MM.1S (cell line): ENCODE measurements around the gene CXXC5.

Experiments used
- CTCF ChIP-seq: fragments of 300-600 bp; sonication (generic); IDR thresholded peaks from 2 replicates; pipeline ENCODE4 v1.5.1; 2016; ENCODE audit warnings: antibody characterized with exemption, low read length, mixed read lengths
- EZH2 ChIP-seq: fragments of 300-600 bp; sonication (generic); optimal IDR thresholded peaks from 2 replicates; pipeline ENCODE3; 2017; ENCODE audit warnings: low read depth, mild to moderate bottlenecking, antibody characterized with exemption, low read length, mixed read lengths
- EZH2phosphoT487 ChIP-seq: fragments of 300-600 bp; sonication (generic); IDR thresholded peaks from 2 replicates; pipeline ENCODE4 v1.6.1; 2018; ENCODE audit warnings: antibody characterized with exemption, low read length

- TF ChIP-seq CTCF (no peak), EZH2 (no peak), EZH2phosphoT487 (no peak)
Observed at GRCh38 chr5:139696894-139697658, 48.9 kb downstream of the CXXC5 start.
